RWPE2 (cell line): Measurements from ENCODE around the gene ABCA13.

ENCODE experiments used
- ATAC-seq: fragments of 200-7000 bp; cut with Tn5 transposase; 3 replicates; pipeline ENCODE4 v1.9.1; 2021; ENCODE audit warnings: low read depth
- DNase-seq: peaks from one replicate; pipeline ENCODE4 v3.0.0-alpha.2; 2020; ENCODE audit warnings: low spot score
- H3K27ac ChIP-seq: fragments of 450-650 bp; 2 replicates; pipeline ENCODE4 v1.5.1; 2017; ENCODE audit warnings: mild to moderate bottlenecking; ENCODE audit not compliant: poor library complexity, severe bottlenecking
- H3K27me3 ChIP-seq: fragments of 250-450 bp; sonication (Bioruptor Pico); 2 replicates; pipeline ENCODE4 v1.5.1; 2021; ENCODE audit warnings: mild to moderate bottlenecking, moderate library complexity; ENCODE audit not compliant: insufficient read depth, poor library complexity, severe bottlenecking
- H3K36me3 ChIP-seq: fragments of 250-450 bp; sonication (Bioruptor Pico); 2 replicates; pipeline ENCODE4 v1.5.1; 2020; ENCODE audit warnings: low read depth, mild to moderate bottlenecking, moderate library complexity
- H3K4me1 ChIP-seq: fragments of 250-450 bp; sonication (Bioruptor Pico); 2 replicates; pipeline ENCODE4 v1.5.1; 2021; ENCODE audit warnings: mild to moderate bottlenecking, moderate library complexity; ENCODE audit not compliant: insufficient read depth, poor library complexity, severe bottlenecking
- H3K4me3 ChIP-seq: fragments of 250-450 bp; sonication (Bioruptor Pico); 2 replicates; pipeline ENCODE4 v1.5.1; 2021; ENCODE audit warnings: mild to moderate bottlenecking, moderate library complexity; ENCODE audit not compliant: severe bottlenecking
- H3K9me3 ChIP-seq: fragments of 250-450 bp; sonication (Bioruptor Pico); 2 replicates; pipeline ENCODE4 v1.5.1; 2021; ENCODE audit warnings: mild to moderate bottlenecking, moderate library complexity; ENCODE audit not compliant: severe bottlenecking
- TF ChIP-seq, protein P1 (sequence below): fragments of 450-650 bp; IDR thresholded peaks from one replicate; pipeline ENCODE4 v1.5.1; 2017; ENCODE audit warnings: mild to moderate bottlenecking, moderate library complexity; ENCODE audit not compliant: poor library complexity, severe bottlenecking

The ABCA13 gene

DNA sequence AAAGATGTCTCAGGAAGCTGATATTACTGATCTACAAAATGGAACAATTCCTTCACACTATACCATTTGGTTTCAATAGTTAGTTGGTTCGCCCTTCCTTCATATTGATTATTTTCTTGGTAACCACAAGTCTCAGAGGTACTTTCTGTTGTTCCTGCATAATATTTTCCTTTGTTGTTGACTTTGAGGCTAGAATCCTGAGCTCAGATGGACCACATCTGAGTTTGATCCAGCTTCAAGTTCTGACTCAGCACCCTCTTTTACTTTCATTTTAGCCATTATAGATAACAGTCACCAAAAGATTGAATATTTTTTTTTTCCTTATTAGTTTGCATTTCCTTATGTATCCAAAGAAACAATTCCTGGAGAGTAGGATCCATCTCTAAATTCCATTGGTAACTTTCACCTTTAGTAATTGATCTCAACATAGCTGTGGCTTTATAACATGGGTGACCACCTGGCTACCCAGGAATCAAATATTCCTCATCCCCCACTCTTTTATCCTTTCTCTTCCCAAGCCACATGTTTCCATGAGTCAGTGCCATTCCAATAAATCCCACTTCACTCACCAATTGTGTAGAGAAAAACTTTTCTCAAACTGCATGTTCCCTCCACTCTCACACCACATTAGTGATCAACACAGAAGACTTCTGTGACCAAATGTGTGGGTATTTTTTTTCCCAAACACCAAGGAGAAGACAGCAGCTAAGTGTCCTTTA lies 9.7 kb upstream of the ABCA13 start:
- Histone ChIP-seq H3K27ac (no peak overlapping the region), H3K9me3 (no peaks in the 10 kb centered on the region), H3K27me3 (no peaks in the 10 kb centered on the region), H3K4me1 (no peaks in the 10 kb centered on the region), H3K4me3 (no peak overlapping the region), H3K36me3 (no peaks in the 10 kb centered on the region)
- no peak for ATAC-seq
- DNase-seq, result no peak
- TF ChIP-seq, protein P1, sequence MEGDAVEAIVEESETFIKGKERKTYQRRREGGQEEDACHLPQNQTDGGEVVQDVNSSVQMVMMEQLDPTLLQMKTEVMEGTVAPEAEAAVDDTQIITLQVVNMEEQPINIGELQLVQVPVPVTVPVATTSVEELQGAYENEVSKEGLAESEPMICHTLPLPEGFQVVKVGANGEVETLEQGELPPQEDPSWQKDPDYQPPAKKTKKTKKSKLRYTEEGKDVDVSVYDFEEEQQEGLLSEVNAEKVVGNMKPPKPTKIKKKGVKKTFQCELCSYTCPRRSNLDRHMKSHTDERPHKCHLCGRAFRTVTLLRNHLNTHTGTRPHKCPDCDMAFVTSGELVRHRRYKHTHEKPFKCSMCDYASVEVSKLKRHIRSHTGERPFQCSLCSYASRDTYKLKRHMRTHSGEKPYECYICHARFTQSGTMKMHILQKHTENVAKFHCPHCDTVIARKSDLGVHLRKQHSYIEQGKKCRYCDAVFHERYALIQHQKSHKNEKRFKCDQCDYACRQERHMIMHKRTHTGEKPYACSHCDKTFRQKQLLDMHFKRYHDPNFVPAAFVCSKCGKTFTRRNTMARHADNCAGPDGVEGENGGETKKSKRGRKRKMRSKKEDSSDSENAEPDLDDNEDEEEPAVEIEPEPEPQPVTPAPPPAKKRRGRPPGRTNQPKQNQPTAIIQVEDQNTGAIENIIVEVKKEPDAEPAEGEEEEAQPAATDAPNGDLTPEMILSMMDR, result no peak

DNA sequence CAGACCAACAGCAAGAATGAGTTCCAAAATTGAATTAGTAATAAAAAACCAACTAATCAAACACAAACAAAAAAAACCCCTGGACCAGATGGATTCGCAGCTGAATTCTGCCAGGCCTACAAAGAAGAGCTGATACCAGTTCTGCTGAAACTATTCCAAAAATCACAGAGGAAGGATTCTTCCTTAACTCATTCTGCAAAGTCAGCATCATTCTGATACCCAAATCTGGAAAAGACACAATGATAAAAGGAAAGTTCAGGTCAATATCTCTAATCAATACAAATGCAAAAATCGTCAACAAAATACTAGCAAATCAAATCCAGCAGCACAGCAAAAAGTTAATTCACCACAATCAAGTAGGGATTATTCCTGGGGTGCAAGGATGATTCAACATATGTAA lies 6.1 kb upstream of the ABCA13 start:
- H3K27me3 ChIP-seq, result no peaks in the 10 kb centered on the region
- no peaks in the 10 kb centered on the region for H3K4me1 ChIP-seq
- no peaks in the 10 kb centered on the region for H3K9me3 ChIP-seq
- no peaks in the 10 kb centered on the region for H3K36me3 ChIP-seq
- TF ChIP-seq, protein P1, result no peak
- no peak overlapping the region for H3K4me3 ChIP-seq
- H3K27ac ChIP-seq, result no peak overlapping the region
- DNase-seq (no peak), ATAC-seq (no peak)

DNA sequence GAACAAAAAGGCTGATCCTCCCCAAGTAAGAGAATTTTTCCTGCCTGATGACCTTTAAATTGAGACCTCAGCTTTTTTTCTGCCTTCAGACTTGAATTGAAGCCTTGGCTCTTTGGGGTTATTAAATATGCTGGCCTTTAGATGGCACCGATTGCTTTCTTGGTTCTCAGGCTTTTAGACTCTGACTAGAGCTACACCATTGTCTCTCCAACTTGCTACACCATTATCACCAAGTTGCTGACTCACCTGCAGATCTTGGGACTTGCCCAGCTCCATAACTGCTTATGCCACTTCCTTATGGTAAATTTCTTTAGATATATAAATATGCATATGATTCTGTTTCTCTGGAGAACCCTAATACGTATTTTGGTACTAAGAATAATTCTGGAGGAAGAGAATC lies 3.1 kb upstream of the ABCA13 start:
- no peaks in the 10 kb centered on the region for H3K9me3 ChIP-seq
- H3K27ac ChIP-seq, result no peak overlapping the region
- ATAC-seq, result peak; percentile 73
- peaks cover 4% of the 10 kb centered on the region for H3K4me1 ChIP-seq
- TF ChIP-seq, protein P1, result peak; percentile 25
- no peak for DNase-seq
- H3K4me3 ChIP-seq, result no peak overlapping the region
- H3K27me3 ChIP-seq, result no peaks in the 10 kb centered on the region
- no peaks in the 10 kb centered on the region for H3K36me3 ChIP-seq

DNA sequence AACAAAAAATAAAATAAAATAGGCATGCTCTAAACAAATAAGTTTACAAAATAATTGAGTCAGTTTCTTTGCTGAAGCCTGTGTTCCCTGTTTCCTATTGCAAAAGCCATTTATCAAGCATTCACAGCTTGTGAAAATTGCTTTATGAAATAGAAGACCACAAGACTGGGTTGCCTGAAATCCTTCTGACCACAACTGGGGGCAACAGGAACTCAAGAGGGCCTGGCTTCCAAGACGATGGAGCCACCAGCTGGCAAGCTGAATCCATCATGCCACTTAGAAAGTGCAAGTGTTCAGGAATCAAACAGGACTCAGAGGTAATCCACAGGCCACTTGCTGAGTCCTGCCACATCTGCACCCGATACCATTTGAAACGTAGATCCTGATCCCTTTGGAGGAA lies 752 bp upstream of the ABCA13 start:
- no peak overlapping the region for H3K27ac ChIP-seq
- H3K9me3 ChIP-seq, result no peaks in the 10 kb centered on the region
- H3K36me3 ChIP-seq, result no peaks in the 10 kb centered on the region
- TF ChIP-seq, protein P1, result no peak
- H3K4me1 ChIP-seq, result peaks cover 13% of the 10 kb centered on the region
- DNase-seq (no peak), ATAC-seq (no peak)
- H3K27me3 ChIP-seq, result no peaks in the 10 kb centered on the region
- no peak overlapping the region for H3K4me3 ChIP-seq

DNA sequence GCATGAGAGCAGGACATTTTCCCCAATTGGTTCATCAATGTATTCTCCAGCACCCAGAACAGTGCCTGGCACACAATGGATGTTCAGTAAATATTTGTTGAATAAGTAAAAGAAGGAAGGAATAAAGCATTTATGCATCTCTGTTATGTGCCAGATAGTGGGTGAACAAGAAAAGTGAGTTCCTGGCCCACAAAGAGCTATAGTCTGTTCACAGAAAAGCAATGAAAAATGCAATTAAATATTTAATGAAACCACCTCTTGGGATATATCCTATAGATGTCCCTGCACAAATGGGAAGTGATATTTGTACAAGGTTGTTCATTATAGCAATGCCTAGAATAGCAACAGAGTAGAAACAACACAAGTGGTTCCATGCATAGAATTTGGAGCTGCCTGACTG lies 2.1 kb downstream of the ABCA13 start:
- no peak for DNase-seq
- Histone ChIP-seq H3K9me3 (no peaks in the 10 kb centered on the region), H3K27me3 (no peaks in the 10 kb centered on the region), H3K4me3 (no peak overlapping the region), H3K36me3 (no peaks in the 10 kb centered on the region), H3K27ac (no peak overlapping the region), H3K4me1 (peaks cover 13% of the 10 kb centered on the region)
- no peak for ATAC-seq
- TF ChIP-seq, protein P1, result no peak
